Measurements from ENCODE around the gene EML6. TPM values are rescaled to one million over a fixed set of nuclear protein-coding genes. Genes with fewer than 3 reads are reported as not detected.

Gene EML6
- total and polyA plus RNA-seq, 2 of the 8 experiments (the other 6 are each of a cell fraction or from before 2014, with no cell fraction given), result 1.2 to 1.6 TPM

- H3K14ac ChIP-seq (ENCODE audit: insufficient read length), result no peak overlapping the region
- no peak overlapping the region for H3K4me3 ChIP-seq (ENCODE audit: extremely low read depth in 1 of 4, insufficient read depth in 2 of 4, low read depth in 3 of 4, low read length in 4 of 4)
- no peak overlapping the region for H3K9ac ChIP-seq (replicated peaks in 1 of 4; ENCODE audit: extremely low read depth in 1 of 4, low read depth in 3 of 4, low read length in 3 of 4)
- H3K27me3 ChIP-seq (replicated peaks in 1 of 4; ENCODE audit: control insufficient read depth in 3 of 4, extremely low read depth in 1 of 4, insufficient read depth in 3 of 4, low read length in 3 of 4), result no peaks in the 10 kb centered on the region
- no peak overlapping the region for H2BK15ac ChIP-seq (ENCODE audit: low read length)
- H3K4me2 ChIP-seq (ENCODE audit: insufficient read depth in 1 of 2, low read depth in 2 of 2, low read length in 2 of 2), result no peak overlapping the region
- H4K20me1 ChIP-seq (replicated peaks in 1 of 2; ENCODE audit: control insufficient read depth in 1 of 2, insufficient read depth in 2 of 2, low read length in 2 of 2), result no peaks in the 10 kb centered on the region
- WGBS, 2 experiments (ENCODE audit: extremely low coverage in 1 of 2, insufficient coverage in 1 of 2, insufficient read length in 1 of 2, insufficient replicate concordance in 2 of 2, low coverage in 1 of 2, low lambda C conversion rate in 2 of 2, missing lambda C conversion rate in 1 of 2), result 91% methylated on average over 3 of the region's 3 CpGs; no CpG with 5 or more reads in 1 of the 2 experiments
- no peaks in the 10 kb centered on the region for H3K4me1 ChIP-seq (replicated peaks in 1 of 4; ENCODE audit: control insufficient read depth in 3 of 4, insufficient read depth in 4 of 4, low read length in 3 of 4)
- no peak overlapping the region for H4K8ac ChIP-seq (ENCODE audit: extremely low read depth, insufficient read depth, low read length)
- H3K4ac ChIP-seq (replicated peaks; ENCODE audit: insufficient read length, low read depth, low read length), result no peak overlapping the region
- H2AK5ac ChIP-seq (ENCODE audit: low read depth, low read length), result no peak overlapping the region
- no peak overlapping the region for H2BK120ac ChIP-seq (replicated peaks; ENCODE audit: low read depth, low read length)
- H3K9me3 ChIP-seq (ENCODE audit: insufficient read depth in 2 of 2, low read depth in 1 of 2, low read length in 1 of 2), result no peaks in the 10 kb centered on the region; a peak in 1 of 4 replicates
- no peak for FAIRE-seq
- ChIA-PET POLR2A (ENCODE audit: partially characterized antibody) (interaction anchor here (1.0 kb wide), 1 partner anchor 14 kb away, joined by 3 read pairs; no protein-coding TSS in a partner anchor), CTCF (ENCODE audit: partially characterized antibody) (interaction anchor here (0.8 to 3.3 kb wide), 16 partner anchors 9 to 397 kb away, joined by 3 to 27 read pairs (median 5); no protein-coding TSS in a partner anchor)
- no peaks in the 10 kb centered on the region for H3K36me3 ChIP-seq (ENCODE audit: control insufficient read depth in 2 of 4, insufficient read depth in 4 of 4, low read length in 3 of 4)
- no peak for DNase-seq (ENCODE audit: low read depth in 1 of 2, low spot score in 2 of 2)
- no peak overlapping the region for H3K27ac ChIP-seq (ENCODE audit: low read depth, low read length)
- H3K23ac ChIP-seq (ENCODE audit: insufficient read length), result no peak overlapping the region
- no peaks in the 10 kb centered on the region for H3K79me2 ChIP-seq (ENCODE audit: control insufficient read depth in 1 of 2, insufficient read depth in 2 of 2, low read length in 2 of 2)
- no peaks in the 10 kb centered on the region for H3K79me1 ChIP-seq (ENCODE audit: low read depth, low read length)
- no peak for TF ChIP-seq EZH2 (IDR thresholded peaks at IDR 0.05; ENCODE audit: low read depth, low read length, severe bottlenecking)
- no peak for TF ChIP-seq SP1 (IDR thresholded peaks at IDR 0.05; ENCODE audit: low read depth, low read length)
- no peak overlapping the region for H2BK12ac ChIP-seq (ENCODE audit: low read depth, low read length)
- no peak overlapping the region for H2BK20ac ChIP-seq (ENCODE audit: low read length)
- H2BK5ac ChIP-seq (ENCODE audit: low read depth, low read length), result no peak overlapping the region
- H3K56ac ChIP-seq (replicated peaks; ENCODE audit: insufficient read length, low read depth, low read length), result no peak overlapping the region
- H3K18ac ChIP-seq (ENCODE audit: extremely low read depth, low read length), result no peak overlapping the region
- H4K91ac ChIP-seq (replicated peaks; ENCODE audit: insufficient read length, low read length), result no peak overlapping the region
- H4K5ac ChIP-seq (ENCODE audit: insufficient read length, low read depth, low read length), result no peak overlapping the region
- no peak overlapping the region for H2AFZ ChIP-seq (ENCODE audit: low read length)
- H3K23me2 ChIP-seq (ENCODE audit: low read depth, low read length), result no peaks in the 10 kb centered on the region
Measured at GRCh38 chr2:54773233-54773632, 49.8 kb downstream of the EML6 start.
